HG02943 (cell line): Measurements from ENCODE around the gene MAD2L2.

Experiments used
- ATAC-seq: cut with Tn5 transposase; IDR thresholded peaks from one replicate; pipeline ENCODE4 v1.9.1; 2021; ENCODE audit warnings: mild to moderate bottlenecking, low read depth, moderate library complexity; ENCODE audit not compliant: unreplicated experiment

Gene MAD2L2

DNA sequence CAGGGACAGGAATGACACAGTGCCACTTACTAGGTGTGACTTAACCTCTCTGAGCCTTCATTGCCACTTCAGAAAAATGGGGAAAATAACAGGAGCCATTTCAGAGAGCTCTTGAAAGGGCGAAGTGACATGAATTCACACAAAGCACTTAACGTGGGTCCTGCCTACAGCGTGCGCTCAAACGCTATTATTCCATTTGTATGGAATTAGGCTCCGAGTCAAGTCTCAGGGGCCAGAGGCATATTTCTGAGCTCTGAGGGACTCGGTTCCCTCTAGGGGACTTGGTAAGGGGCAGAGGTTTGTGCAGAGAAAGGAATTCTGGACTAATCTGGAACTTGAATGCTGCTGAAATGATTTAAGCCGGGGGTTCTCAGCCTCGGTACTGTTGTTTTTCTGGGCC lies 24.6 kb upstream of the MAD2L2 start:
- ATAC-seq, result no peak

GRCh38 chr1:11704691-11705475 lies 23.9 kb upstream of the MAD2L2 start:
- ATAC-seq, result no peak

DNA sequence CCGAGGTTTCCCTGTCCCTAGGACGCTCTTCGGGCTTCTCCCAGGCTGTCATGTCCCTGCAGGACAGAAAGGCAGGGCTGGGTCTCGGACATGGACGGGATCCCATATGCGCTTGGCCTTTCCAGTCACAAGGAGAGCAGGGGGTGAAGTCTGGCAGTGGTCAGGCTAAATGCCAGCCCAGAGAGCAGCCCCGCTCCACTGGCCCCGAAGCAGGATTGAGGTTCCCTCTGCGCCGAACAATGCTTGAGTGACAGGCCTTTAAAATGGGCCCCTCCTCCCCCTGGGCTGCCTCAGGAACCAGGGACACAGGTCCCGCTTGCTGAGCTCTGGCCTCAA lies 23.2 kb upstream of the MAD2L2 start:
- no peak for ATAC-seq

DNA sequence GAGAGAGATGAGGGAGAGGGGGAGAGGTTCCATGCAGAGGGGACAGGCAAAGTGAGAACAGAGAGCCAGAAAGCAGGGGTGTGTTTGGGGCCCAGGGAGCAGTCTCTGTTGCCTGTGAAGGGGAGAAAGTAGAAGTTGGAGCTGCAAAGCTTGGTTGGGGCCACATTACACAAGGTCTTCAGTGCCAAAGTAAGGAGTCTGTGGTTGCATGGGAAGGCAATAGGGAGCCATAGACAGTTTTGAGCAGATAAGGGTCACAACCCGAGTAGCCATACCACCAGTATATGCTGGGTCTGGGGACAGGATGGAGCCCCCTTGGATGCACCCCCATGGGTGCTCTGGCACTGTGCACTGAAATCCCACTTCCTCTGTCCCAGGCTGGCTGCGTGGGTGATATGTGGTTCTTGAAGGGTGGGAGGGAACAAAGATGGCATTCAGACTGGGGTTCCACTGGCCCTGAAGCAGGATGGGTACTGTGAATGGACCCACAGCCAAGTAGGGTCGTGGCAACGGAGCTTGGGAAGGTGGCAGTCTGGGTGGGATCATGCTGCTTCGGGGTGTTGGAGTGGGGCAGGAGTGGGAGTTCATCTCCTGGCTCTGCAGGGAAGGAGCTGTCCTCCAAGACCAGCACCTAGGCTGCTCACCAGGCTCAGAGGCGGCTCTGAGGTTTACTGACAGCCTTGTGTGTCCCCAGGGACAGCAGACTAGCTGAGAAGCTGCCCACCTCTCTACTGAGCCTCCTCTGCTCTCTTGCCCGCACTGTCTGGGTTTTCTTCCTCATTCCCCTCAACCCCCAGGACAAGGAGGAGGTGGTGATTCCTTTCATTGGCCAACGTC lies 22.6 kb upstream of the MAD2L2 start:
- ATAC-seq, result no peak

- ATAC-seq, result no peak
Measured at GRCh38 chr1:11701981-11702803, 21.2 kb upstream of the MAD2L2 start.

DNA sequence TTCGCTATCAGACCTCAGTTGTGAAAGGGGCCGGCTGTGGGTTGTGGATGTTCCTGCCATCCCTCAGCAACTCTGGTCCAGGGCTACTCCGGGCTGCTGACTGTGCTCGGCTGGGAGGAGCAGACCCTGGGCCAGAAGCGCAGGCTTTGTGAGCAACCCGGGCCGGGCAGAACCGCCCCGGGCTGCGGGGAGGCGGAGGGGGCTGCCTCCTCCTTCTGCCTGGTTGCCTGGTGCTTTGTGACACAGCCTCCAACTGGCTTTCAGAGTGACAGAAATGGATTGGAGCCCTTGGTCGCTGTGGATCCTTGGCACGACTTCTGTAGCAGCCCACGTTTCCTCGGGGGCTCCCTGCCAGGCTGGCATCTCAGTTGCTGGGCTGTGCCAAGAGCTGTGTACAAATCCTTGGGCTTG lies 20.6 kb upstream of the MAD2L2 start:
- no peak for ATAC-seq

DNA sequence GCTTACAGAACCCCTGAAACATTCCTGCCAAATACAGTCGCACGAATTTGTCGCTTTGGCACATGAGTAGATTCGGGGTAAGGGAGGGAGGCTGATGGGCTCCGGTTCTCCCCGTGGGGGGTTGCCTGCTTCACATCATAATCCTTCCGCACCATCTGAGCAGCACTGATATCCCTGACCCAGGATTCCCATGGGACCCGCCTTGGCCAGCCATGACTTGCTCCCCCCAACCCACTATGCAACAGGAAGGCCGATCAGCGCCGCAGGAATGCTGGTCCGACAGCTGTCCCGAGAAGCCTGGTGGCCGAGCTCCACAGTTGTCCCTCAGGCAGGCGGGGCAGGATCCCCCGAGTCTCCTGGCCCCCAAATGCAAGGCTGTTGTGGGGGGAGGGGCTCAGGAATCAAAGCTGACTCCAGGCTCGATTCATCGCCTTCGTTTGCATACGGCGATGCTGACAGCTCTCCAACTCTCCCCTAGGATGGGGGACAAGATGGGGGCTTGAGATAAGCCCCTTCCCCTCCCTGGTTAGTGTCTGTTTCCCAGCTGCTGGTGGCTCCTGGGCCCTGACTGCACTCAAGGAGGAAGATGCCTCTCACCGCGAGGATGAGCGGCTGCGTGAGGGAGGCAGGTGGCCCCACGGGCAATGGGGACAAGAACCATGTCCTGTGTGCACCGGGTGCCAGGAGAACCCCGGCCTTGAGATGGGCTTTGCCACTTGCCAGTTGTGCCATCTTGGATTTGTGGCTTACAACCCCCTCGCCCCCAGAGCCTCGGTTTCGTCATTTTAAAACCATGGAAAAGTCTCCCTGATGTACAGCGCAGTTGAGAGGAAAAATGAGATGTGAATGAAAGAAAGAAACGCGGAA lies 19.9 kb upstream of the MAD2L2 start:
- no peak for ATAC-seq

DNA sequence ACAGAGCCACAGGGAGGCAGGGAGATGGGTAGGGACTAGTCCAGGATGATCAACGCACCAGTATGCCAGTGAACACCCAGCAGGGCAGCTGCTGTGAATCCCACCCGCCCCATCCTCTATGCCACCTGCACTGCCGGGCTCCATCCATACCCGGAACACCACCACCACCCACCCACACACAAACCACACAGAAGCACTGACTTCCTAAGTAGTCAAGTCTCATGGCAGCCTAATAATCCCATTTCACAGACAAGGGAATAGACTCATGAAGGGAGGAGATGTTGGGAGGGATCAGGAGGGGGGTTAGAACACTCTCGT lies 16.9 kb upstream of the MAD2L2 start:
- no peak for ATAC-seq

DNA sequence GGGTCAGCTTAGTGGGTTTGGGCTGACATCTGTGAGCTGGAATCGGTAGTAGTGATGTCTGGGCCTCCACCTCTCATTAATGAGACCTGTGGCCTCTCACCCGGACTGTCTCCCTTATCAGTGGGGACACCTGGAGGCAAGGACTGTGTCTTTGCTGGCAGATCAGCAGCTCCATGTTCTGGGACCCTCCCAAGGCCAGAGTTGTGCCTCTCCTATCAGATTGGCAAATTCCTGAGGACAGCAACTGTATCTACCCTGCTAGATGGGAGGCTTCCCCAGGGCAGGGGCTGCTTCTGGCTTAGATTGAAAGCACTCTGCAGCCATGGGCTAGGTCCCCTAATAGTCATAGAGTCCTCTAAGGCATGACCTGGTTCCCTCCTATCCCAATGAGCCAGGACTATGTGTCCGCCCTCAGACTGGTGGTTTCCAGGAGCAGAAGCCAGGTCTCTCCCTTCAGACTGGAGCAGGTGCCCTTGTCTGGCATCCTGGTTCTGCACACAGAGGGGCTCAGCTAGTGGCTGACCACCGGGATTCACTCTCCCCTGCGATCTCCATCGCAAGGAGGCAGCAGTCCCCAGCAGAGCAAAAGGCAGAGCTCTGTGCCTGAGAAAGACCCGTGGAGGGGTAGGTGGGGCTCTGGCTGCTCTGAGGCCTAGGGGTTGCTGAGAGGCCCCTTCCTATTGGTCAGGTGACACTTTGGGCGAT lies 16.4 kb upstream of the MAD2L2 start:
- ATAC-seq, result no peak

DNA sequence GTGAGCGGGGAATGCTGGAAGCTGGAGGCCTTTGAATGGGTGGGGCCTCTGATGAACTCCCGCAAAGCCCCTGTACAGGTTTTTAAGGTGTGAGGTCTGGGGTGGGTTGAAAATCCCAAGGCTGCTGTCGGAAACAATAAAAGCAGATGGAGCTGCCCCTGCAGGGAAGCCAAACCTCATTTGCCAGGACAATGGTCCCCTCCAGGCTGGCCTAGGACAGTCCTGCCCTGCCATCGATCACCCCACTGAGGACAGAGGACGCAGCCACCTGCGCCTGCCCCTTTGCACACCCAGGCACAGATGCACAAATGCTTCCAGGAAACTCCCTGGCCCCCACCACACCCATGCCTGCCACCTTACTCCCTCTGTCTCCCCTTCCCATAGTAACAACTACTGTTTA lies 14.9 kb upstream of the MAD2L2 start:
- ATAC-seq, result no peak

DNA sequence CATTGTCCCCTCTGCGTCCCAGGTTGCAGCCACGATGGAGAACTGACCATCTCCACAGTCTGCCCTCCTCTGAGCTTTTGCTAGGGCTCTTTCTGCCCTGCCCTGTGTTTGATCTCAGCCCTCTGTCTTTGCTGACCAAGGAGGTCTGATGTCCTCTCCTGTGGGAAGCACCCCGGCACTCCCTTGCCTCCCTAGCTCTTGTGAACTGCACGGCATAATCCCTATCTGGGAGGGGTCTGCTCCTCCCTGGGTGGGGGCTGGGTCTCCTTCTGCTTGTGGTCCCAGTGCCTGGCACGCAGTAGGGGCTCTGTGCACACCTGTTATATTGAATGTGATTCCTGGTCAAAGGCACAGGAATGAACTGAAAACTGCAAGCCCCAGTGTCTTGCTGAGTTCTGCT lies 13.0 kb upstream of the MAD2L2 start:
- ATAC-seq, result no peak

GRCh38 chr1:11693024-11693590 lies 12.2 kb upstream of the MAD2L2 start:
- ATAC-seq, result no peak

GRCh38 chr1:11691928-11692711 lies 11.2 kb upstream of the MAD2L2 start:
- no peak for ATAC-seq

- no peak for ATAC-seq
Measured at GRCh38 chr1:11691302-11691914, 10.5 kb upstream of the MAD2L2 start, which contains the start of gene DRAXIN. DRAXIN (plus strand) TSS chr1:11691710; CDS start chr1:11706259, 14,549 bp downstream.

DNA sequence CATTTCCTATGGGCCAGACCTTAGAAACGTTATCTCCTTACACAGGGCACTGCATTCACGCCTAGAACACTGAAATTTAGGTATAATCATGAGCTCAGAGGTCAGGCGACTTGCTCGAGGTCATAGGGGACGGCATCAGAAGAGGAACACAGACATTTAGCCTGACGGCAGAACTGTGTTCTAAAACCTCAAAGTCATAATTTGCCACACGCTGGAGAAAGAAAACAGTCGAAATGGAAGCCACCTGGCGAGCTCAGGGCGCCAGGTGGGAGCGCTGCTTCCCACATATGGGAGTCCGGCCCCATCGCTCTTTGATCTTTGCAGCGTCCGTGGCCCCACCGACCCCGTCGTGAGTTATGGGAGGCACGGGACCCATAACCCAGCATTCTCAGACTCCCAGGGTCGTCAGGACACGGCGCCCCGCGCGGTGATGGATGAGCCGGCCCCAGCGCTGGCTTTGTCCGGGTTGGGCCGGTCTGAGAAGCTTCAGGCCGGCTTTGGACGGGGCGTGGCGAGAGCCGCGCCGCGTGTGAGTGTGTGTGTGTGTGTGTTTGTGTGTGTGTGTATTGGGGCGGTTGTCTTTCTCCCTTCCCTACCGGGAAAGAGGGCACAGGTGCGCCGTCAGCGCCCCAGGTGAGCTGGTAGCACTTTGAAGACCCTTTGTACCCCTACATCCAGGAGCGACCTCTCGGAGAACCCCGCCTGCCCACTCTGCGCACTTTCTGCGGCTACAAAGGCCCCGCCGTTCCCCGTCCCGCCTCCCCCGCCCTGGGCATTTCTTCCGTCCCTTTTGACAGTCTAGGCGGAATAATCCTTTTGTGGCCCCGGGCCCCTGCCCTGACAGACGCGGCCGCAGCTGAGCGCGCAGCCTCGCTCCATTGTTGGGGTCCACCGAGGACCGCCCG lies 9.7 kb upstream of the MAD2L2 start:
- ATAC-seq, result no peak

- no peak for ATAC-seq
Measured at GRCh38 chr1:11688506-11688905, 7.6 kb upstream of the MAD2L2 start.

DNA sequence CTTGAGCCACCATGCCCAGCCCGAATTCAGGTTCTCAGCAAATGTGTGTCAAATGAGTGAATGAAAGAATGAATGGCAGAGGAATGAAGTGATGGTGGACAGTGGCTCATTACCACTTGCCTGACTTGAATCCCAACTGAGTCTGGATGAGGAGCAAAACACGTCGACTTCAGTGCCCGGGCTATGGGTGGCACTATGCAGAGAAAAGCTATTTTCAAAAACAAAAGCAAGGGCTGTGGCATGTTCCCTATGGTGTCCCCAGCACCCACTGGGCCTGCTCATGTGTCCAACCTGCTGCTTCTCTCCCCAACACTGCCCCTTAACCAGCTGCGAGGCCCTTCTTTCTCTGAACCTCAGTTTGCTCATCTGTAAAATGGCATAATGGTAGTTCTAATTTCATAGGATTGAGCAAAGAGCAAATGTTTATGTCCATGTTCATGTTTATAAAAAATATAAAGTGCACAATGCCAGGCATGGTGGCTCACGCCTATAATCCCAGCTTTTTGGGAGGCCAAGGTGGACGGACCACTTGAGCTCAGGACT lies 4.3 kb upstream of the MAD2L2 start:
- ATAC-seq, result no peak
